Mesendoderm (in vitro differentiated cells): ENCODE results near the gene KCNE2.

ENCODE experiments used
- DNase-seq: peaks from one replicate; pipeline ENCODE4 v3.0.0; 2013
- H2AK5ac ChIP-seq: 2 replicates; pipeline ENCODE4 v1.6.1; 2013; ENCODE audit warnings: low read length, inconsistent platforms
- H2BK120ac ChIP-seq: 2 replicates; pipeline ENCODE4 v1.6.1; 2013; ENCODE audit warnings: low read depth, mild to moderate bottlenecking, low read length, moderate library complexity, mixed read lengths
- H2BK15ac ChIP-seq: replicated peaks from 2 replicates; pipeline ENCODE4 v1.6.1; 2013; ENCODE audit warnings: low read depth, mild to moderate bottlenecking, moderate library complexity
- H2BK5ac ChIP-seq: 2 replicates; pipeline ENCODE4 v1.6.1; 2013; ENCODE audit warnings: low read length, inconsistent platforms
- H3K18ac ChIP-seq: 2 replicates; pipeline ENCODE4 v1.6.1; 2013; ENCODE audit warnings: mild to moderate bottlenecking, low read length, mixed read lengths
- H3K23ac ChIP-seq: one replicate; pipeline ENCODE4 v1.6.1; 2013; ENCODE audit warnings: low read length
- H3K27ac ChIP-seq: 2 replicates; pipeline ENCODE4 v1.5.1; 2013; ENCODE audit warnings: low read depth, mild to moderate bottlenecking, inconsistent platforms, low read length, moderate library complexity
- H3K27me3 ChIP-seq: 2 replicates; pipeline ENCODE4 v1.6.1; 2013; ENCODE audit warnings: low read length, control low read depth, mild to moderate bottlenecking, inconsistent platforms; ENCODE audit not compliant: insufficient read depth, poor library complexity
- H3K36me3 ChIP-seq: 2 replicates; pipeline ENCODE4 v1.6.1; 2013; ENCODE audit warnings: low read length, inconsistent platforms; ENCODE audit not compliant: control insufficient read depth, insufficient read depth
- H3K4ac ChIP-seq: one replicate; pipeline ENCODE4 v1.6.1; 2013; ENCODE audit warnings: low read depth, mild to moderate bottlenecking, low read length, moderate library complexity
- H3K4me1 ChIP-seq: 2 replicates; pipeline ENCODE4 v1.6.1; 2013; ENCODE audit warnings: low read depth, low read length, inconsistent platforms; ENCODE audit not compliant: control insufficient read depth
- H3K4me2 ChIP-seq: 2 replicates; pipeline ENCODE4 v1.6.1; 2013; ENCODE audit warnings: low read length
- H3K4me3 ChIP-seq: 2 replicates; pipeline ENCODE4 v1.5.1; 2013; ENCODE audit warnings: mild to moderate bottlenecking, low read length
- H3K56ac ChIP-seq: one replicate; pipeline ENCODE4 v1.6.1; 2013; ENCODE audit warnings: low read length
- H3K79me1 ChIP-seq: 2 replicates; pipeline ENCODE4 v1.6.1; 2013; ENCODE audit warnings: low read length, inconsistent platforms
- H3K79me2 ChIP-seq: 2 replicates; pipeline ENCODE4 v1.6.1; 2013; ENCODE audit warnings: mild to moderate bottlenecking, low read length; ENCODE audit not compliant: control insufficient read depth, insufficient read depth
- H3K9ac ChIP-seq: 2 replicates; pipeline ENCODE4 v1.6.1; 2013; ENCODE audit warnings: low read length, inconsistent platforms
- H4K5ac ChIP-seq: one replicate; pipeline ENCODE4 v1.6.1; 2013; ENCODE audit warnings: low read length
- H4K8ac ChIP-seq: one replicate; pipeline ENCODE4 v1.6.1; 2013; ENCODE audit warnings: low read depth, mild to moderate bottlenecking, control low read depth, low read length, moderate library complexity
- WGBS: extraction: QIAGEN DNeasy Blood & Tissue Kit; methylation state at CpG from one replicate; pipeline ENCODE4 v1.1.7; 2013; ENCODE audit warnings: low lambda C conversion rate, missing lambda C conversion rate; ENCODE audit not compliant: insufficient coverage; ENCODE audit errors: extremely low coverage; 5-methylcytosine and 5-hydroxymethylcytosine counted together

The KCNE2 gene

GRCh38 chr21:34333121-34333739 lies 30.6 kb upstream of the KCNE2 start:
- no peaks in the 10 kb centered on the region for H3K36me3 ChIP-seq
- no peaks in the 10 kb centered on the region for H3K27me3 ChIP-seq
- no peak overlapping the region for H3K9ac ChIP-seq
- H3K4me1 ChIP-seq = no peaks in the 10 kb centered on the region
- WGBS = no CpG with 5 or more reads among the region's 13 CpGs
- no peak overlapping the region for H3K56ac ChIP-seq
- H2AK5ac ChIP-seq = no peak overlapping the region
- H2BK120ac ChIP-seq = no peak overlapping the region
- no peak overlapping the region for H4K8ac ChIP-seq
- H2BK15ac ChIP-seq = no peak overlapping the region
- H3K23ac ChIP-seq = no peak overlapping the region
- H4K5ac ChIP-seq = no peak overlapping the region
- DNase-seq = no peak
- no peaks in the 10 kb centered on the region for H3K79me1 ChIP-seq
- H2BK5ac ChIP-seq = no peak overlapping the region
- no peak overlapping the region for H3K27ac ChIP-seq
- no peak overlapping the region for H3K4ac ChIP-seq
- no peak overlapping the region for H3K4me2 ChIP-seq
- H3K18ac ChIP-seq = no peak overlapping the region
- no peak overlapping the region for H3K4me3 ChIP-seq
- no peaks in the 10 kb centered on the region for H3K79me2 ChIP-seq

- no peak for DNase-seq
- Histone ChIP-seq H3K36me3 (no peaks in the 10 kb centered on the region), H3K56ac (no peak overlapping the region), H3K27me3 (no peaks in the 10 kb centered on the region), H3K23ac (no peak overlapping the region), H3K4me2 (no peak overlapping the region), H3K79me1 (no peaks in the 10 kb centered on the region), H3K27ac (no peak overlapping the region), H3K4me3 (no peak overlapping the region), H2BK15ac (no peak overlapping the region), H2BK120ac (no peak overlapping the region), H3K18ac (no peak overlapping the region), H3K4me1 (no peaks in the 10 kb centered on the region), H2AK5ac (no peak overlapping the region), H4K8ac (no peak overlapping the region), H3K4ac (no peak overlapping the region), H3K9ac (no peak overlapping the region), H4K5ac (no peak overlapping the region), H3K79me2 (no peaks in the 10 kb centered on the region), H2BK5ac (no peak overlapping the region)
- no CpG with 5 or more reads among the region's 6 CpGs for WGBS
Measured at GRCh38 chr21:34335316-34335715, 28.5 kb upstream of the KCNE2 start.

GRCh38 chr21:34336245-34336644 lies 27.6 kb upstream of the KCNE2 start:
- Histone ChIP-seq H3K4me2 (no peak overlapping the region), H3K23ac (no peak overlapping the region), H2BK120ac (no peak overlapping the region), H3K4me3 (no peak overlapping the region), H3K79me2 (no peaks in the 10 kb centered on the region), H2AK5ac (no peak overlapping the region), H2BK15ac (no peak overlapping the region), H3K36me3 (no peaks in the 10 kb centered on the region), H3K18ac (no peak overlapping the region), H4K5ac (no peak overlapping the region), H3K27ac (no peak overlapping the region), H2BK5ac (no peak overlapping the region), H3K4me1 (no peaks in the 10 kb centered on the region), H3K9ac (no peak overlapping the region), H3K56ac (no peak overlapping the region), H3K27me3 (no peaks in the 10 kb centered on the region), H4K8ac (no peak overlapping the region), H3K4ac (no peak overlapping the region), H3K79me1 (no peaks in the 10 kb centered on the region)
- DNase-seq = no peak
- no CpG with 5 or more reads among the region's 5 CpGs for WGBS

DNA sequence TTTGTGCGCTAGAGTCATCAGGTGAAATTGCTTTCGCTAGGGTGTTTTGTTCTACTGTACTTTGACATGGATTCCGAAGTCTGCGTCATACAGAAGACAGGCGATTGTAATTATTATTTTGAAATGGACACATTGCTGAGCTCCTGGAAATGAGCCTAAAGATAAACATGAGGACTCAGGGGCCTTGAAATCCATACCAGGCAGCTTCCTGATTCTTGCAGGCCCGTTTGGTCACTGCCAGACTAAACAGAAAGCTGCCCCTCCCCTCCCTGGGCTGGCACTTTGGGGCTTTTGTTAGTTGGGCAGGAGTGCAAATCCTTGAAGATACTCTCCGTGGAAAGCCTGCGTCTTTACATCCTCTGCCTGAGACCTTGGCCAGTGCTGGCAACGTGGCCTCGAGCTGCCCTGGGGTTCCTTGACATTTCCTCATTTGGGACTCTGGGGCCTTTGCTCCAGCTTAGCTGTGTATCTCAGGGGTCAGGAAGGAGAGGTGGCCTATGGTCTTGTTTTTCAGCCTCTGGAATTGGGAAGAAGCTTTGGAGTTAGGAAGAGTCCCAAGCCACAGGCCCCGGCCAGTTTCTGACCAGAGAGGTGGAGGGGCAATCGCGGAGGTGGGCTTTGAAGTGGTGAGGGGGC lies 26.9 kb upstream of the KCNE2 start:
- H2AK5ac ChIP-seq = no peak overlapping the region
- no peaks in the 10 kb centered on the region for H3K36me3 ChIP-seq
- WGBS = no CpG with 5 or more reads among the region's 13 CpGs
- H3K9ac ChIP-seq = no peak overlapping the region
- H3K23ac ChIP-seq = no peak overlapping the region
- no peak overlapping the region for H2BK5ac ChIP-seq
- no peaks in the 10 kb centered on the region for H3K4me1 ChIP-seq
- no peak for DNase-seq
- no peak overlapping the region for H4K5ac ChIP-seq
- no peaks in the 10 kb centered on the region for H3K79me1 ChIP-seq
- H3K4me3 ChIP-seq = no peak overlapping the region
- no peaks in the 10 kb centered on the region for H3K79me2 ChIP-seq
- H3K4ac ChIP-seq = no peak overlapping the region
- no peak overlapping the region for H3K56ac ChIP-seq
- no peak overlapping the region for H3K27ac ChIP-seq
- H3K4me2 ChIP-seq = no peak overlapping the region
- no peak overlapping the region for H3K18ac ChIP-seq
- no peaks in the 10 kb centered on the region for H3K27me3 ChIP-seq
- H2BK120ac ChIP-seq = no peak overlapping the region
- no peak overlapping the region for H2BK15ac ChIP-seq
- H4K8ac ChIP-seq = no peak overlapping the region

GRCh38 chr21:34337741-34338140 lies 26.1 kb upstream of the KCNE2 start:
- H3K4me3 ChIP-seq = no peak overlapping the region
- H2BK120ac ChIP-seq = no peak overlapping the region
- H3K56ac ChIP-seq = no peak overlapping the region
- H3K4me2 ChIP-seq = no peak overlapping the region
- H4K8ac ChIP-seq = no peak overlapping the region
- no peak overlapping the region for H3K9ac ChIP-seq
- no peak overlapping the region for H3K4ac ChIP-seq
- no peaks in the 10 kb centered on the region for H3K79me1 ChIP-seq
- H3K36me3 ChIP-seq = no peaks in the 10 kb centered on the region
- H3K18ac ChIP-seq = no peak overlapping the region
- DNase-seq = no peak
- H3K79me2 ChIP-seq = no peaks in the 10 kb centered on the region
- no CpG with 5 or more reads among the region's 6 CpGs for WGBS
- no peak overlapping the region for H4K5ac ChIP-seq
- H2AK5ac ChIP-seq = no peak overlapping the region
- no peaks in the 10 kb centered on the region for H3K27me3 ChIP-seq
- no peak overlapping the region for H3K27ac ChIP-seq
- no peak overlapping the region for H2BK5ac ChIP-seq
- H3K23ac ChIP-seq = no peak overlapping the region
- H3K4me1 ChIP-seq = no peaks in the 10 kb centered on the region
- no peak overlapping the region for H2BK15ac ChIP-seq

GRCh38 chr21:34338226-34338625 lies 25.6 kb upstream of the KCNE2 start:
- Histone ChIP-seq H2BK5ac (no peak overlapping the region), H3K4ac (no peak overlapping the region), H3K56ac (no peak overlapping the region), H3K4me1 (no peaks in the 10 kb centered on the region), H3K79me2 (no peaks in the 10 kb centered on the region), H3K36me3 (no peaks in the 10 kb centered on the region), H3K9ac (no peak overlapping the region), H3K18ac (no peak overlapping the region), H3K79me1 (no peaks in the 10 kb centered on the region), H3K4me3 (no peak overlapping the region), H4K5ac (no peak overlapping the region), H3K4me2 (no peak overlapping the region), H3K27ac (no peak overlapping the region), H4K8ac (no peak overlapping the region), H3K23ac (no peak overlapping the region), H2AK5ac (no peak overlapping the region), H3K27me3 (no peaks in the 10 kb centered on the region), H2BK120ac (no peak overlapping the region), H2BK15ac (no peak overlapping the region)
- DNase-seq = no peak
- WGBS = no CpG with 5 or more reads among the region's 8 CpGs
